ENCODE results near the gene AKAP6.

The AKAP6 gene

GRCh38 chr14:32594766-32595165, 265.7 kb downstream of the AKAP6 start:
- no peak for DNase-seq

GRCh38 chr14:32595497-32595896, 266.4 kb downstream of the AKAP6 start:
- DNase-seq: no peak

- no peak for DNase-seq
Measured at GRCh38 chr14:32596390-32596789, 267.3 kb downstream of the AKAP6 start.

GRCh38 chr14:32597771-32598170, 268.7 kb downstream of the AKAP6 start:
- DNase-seq: no peak

GRCh38 chr14:32601069-32601468, 272.0 kb downstream of the AKAP6 start:
- DNase-seq: no peak

GRCh38 chr14:32601906-32602305, 272.8 kb downstream of the AKAP6 start:
- DNase-seq: no peak

GRCh38 chr14:32602699-32603098, 273.6 kb downstream of the AKAP6 start:
- peak; percentile 65 for DNase-seq

- no peak for DNase-seq
Measured at GRCh38 chr14:32603992-32604565, 275.0 kb downstream of the AKAP6 start.

GRCh38 chr14:32606301-32606700, 277.2 kb downstream of the AKAP6 start:
- no peak for DNase-seq

- DNase-seq: no peak
Measured at GRCh38 chr14:32607399-32607798, 278.3 kb downstream of the AKAP6 start.

GRCh38 chr14:32608857-32609256, 279.8 kb downstream of the AKAP6 start:
- DNase-seq: no peak

GRCh38 chr14:32609388-32609787, 280.3 kb downstream of the AKAP6 start:
- DNase-seq: no peak

GRCh38 chr14:32611752-32612151, 282.7 kb downstream of the AKAP6 start:
- DNase-seq: no peak

GRCh38 chr14:32618991-32619390, 289.9 kb downstream of the AKAP6 start:
- no peak for DNase-seq

- no peak for DNase-seq
Measured at GRCh38 chr14:32620303-32620702, 291.2 kb downstream of the AKAP6 start.

- no peak for DNase-seq
Measured at GRCh38 chr14:32620724-32621123, 291.6 kb downstream of the AKAP6 start.

GRCh38 chr14:32621585-32621984, 292.5 kb downstream of the AKAP6 start:
- DNase-seq: no peak

- no peak for DNase-seq
Measured at GRCh38 chr14:32622742-32623141, 293.6 kb downstream of the AKAP6 start.

- DNase-seq: no peak
Measured at GRCh38 chr14:32623300-32624093, 294.4 kb downstream of the AKAP6 start.

- DNase-seq: no peak
Measured at GRCh38 chr14:32625211-32625610, 296.1 kb downstream of the AKAP6 start.

GRCh38 chr14:32627545-32628298, 298.6 kb downstream of the AKAP6 start:
- no peak for DNase-seq

GRCh38 chr14:32629236-32629635, 300.1 kb downstream of the AKAP6 start:
- no peak for DNase-seq

GRCh38 chr14:32630701-32631100, 301.6 kb downstream of the AKAP6 start:
- no peak for DNase-seq
